GM12801 (cell line): ENCODE measurements around the gene PLEKHF1.

Experiments used
- CTCF ChIP-seq: IDR thresholded peaks from one replicate; pipeline ENCODE4 v1.5.1; 2011; ENCODE audit warnings: control low read depth; ENCODE audit not compliant: insufficient read length; ENCODE audit errors: extremely low read depth

The PLEKHF1 gene

GRCh38 chr19:29662604-29663404 lies 2.5 kb upstream of the PLEKHF1 start:
- no peak for TF ChIP-seq CTCF

GRCh38 chr19:29663861-29664752 lies 1.2 kb upstream of the PLEKHF1 start:
- no peak for TF ChIP-seq CTCF

GRCh38 chr19:29664753-29665214 lies 477 bp upstream of the PLEKHF1 start:
- no peak for TF ChIP-seq CTCF

- no peak for TF ChIP-seq CTCF
These were observed 741 bp downstream of the PLEKHF1 start for GRCh38 chr19:29665826-29666577.

GRCh38 chr19:29666578-29667386 lies 1.5 kb downstream of the PLEKHF1 start:
- no peak for TF ChIP-seq CTCF

GRCh38 chr19:29667387-29667783 lies 2.1 kb downstream of the PLEKHF1 start:
- TF ChIP-seq CTCF = no peak
